Tongue (tissue), 2 donors: ENCODE measurements around the gene ENGASE. TPM values are rescaled to one million over a fixed set of nuclear protein-coding genes. Genes with fewer than 3 reads are reported as not detected.
"Not testable (repeated sequence)": the region's sequence is repeated elsewhere in the genome, so short reads cannot be mapped to it uniquely, and the experiment has no call there.

Experiments
- DNase-seq: peaks from one replicate; pipeline ENCODE4 v3.0.0-alpha.2; 2015
- total RNA-seq: library from RNA; depleted of rRNA; stranded (reverse); fragments of >200 nt; gene quantifications from one replicate; pipeline ENCODE4 v1.2.3, GENCODE V29; 2014

The ENGASE gene
- total RNA-seq, 1 donor from 2014 or later: 18.8 TPM

GRCh38 chr17:79052131-79052530 is 22.5 kb upstream of the ENGASE start:
- no peak for DNase-seq

GRCh38 chr17:79053251-79053925 is 21.2 kb upstream of the ENGASE start:
- DNase-seq: no peak

- DNase-seq: no peak
Measured at GRCh38 chr17:79054200-79054960, 20.2 kb upstream of the ENGASE start.

GRCh38 chr17:79055197-79055596 is 19.4 kb upstream of the ENGASE start:
- DNase-seq: no peak

- DNase-seq: no peak
Measured at GRCh38 chr17:79057737-79058385, 16.8 kb upstream of the ENGASE start.

GRCh38 chr17:79062691-79063090 is 11.9 kb upstream of the ENGASE start:
- DNase-seq: no peak

GRCh38 chr17:79064026-79064425 is 10.6 kb upstream of the ENGASE start:
- DNase-seq: no peak

- DNase-seq: peak; percentile 50
Measured at GRCh38 chr17:79065105-79065670, 9.4 kb upstream of the ENGASE start.

GRCh38 chr17:79066963-79067362 is 7.7 kb upstream of the ENGASE start:
- no peak for DNase-seq

GRCh38 chr17:79070266-79070880 is 4.3 kb upstream of the ENGASE start:
- no peak for DNase-seq

- no peak for DNase-seq
Measured at GRCh38 chr17:79071161-79071740, 3.4 kb upstream of the ENGASE start.

GRCh38 chr17:79072544-79072943 is 2.1 kb upstream of the ENGASE start:
- DNase-seq: no peak

GRCh38 chr17:79073016-79073705 is 1.5 kb upstream of the ENGASE start:
- no peak for DNase-seq

GRCh38 chr17:79073706-79074088 is 927 bp upstream of the ENGASE start:
- no peak for DNase-seq

GRCh38 chr17:79074121-79074648 is 439 bp upstream of the ENGASE start:
- not testable (repeated sequence) for DNase-seq

GRCh38 chr17:79075446-79075750 is 774 bp downstream of the ENGASE start:
- DNase-seq: peak; percentile 11

- DNase-seq: no peak
Measured at GRCh38 chr17:79075861-79076406, 1.3 kb downstream of the ENGASE start.

GRCh38 chr17:79077587-79077986 is 3.0 kb downstream of the ENGASE start:
- DNase-seq: no peak

- no peak for DNase-seq
Measured at GRCh38 chr17:79078476-79079190, 4.0 kb downstream of the ENGASE start.

- DNase-seq: no peak
Measured at GRCh38 chr17:79079421-79080200, 5.0 kb downstream of the ENGASE start.
